NCI-H69 (cell line): Measurements from ENCODE around the gene ST3GAL4.
A peak's percentile ranks its signal among the peaks of the same experiment; 100 is the strongest.

Experiments used
- DNase-seq: peaks from one replicate; lab custom pipeline; 2025; lab: John Stamatoyannopoulos, UW

The ST3GAL4 gene

GRCh38 chr11:126408496-126408895 is 53.0 kb downstream of the ST3GAL4 start:
- no peak for DNase-seq

- no peak for DNase-seq
Observed at GRCh38 chr11:126408901-126409619, 53.6 kb downstream of the ST3GAL4 start.

- no peak for DNase-seq
Observed at GRCh38 chr11:126409620-126409985, 54.1 kb downstream of the ST3GAL4 start.

GRCh38 chr11:126410649-126411048 is 55.2 kb downstream of the ST3GAL4 start:
- DNase-seq = no peak

- no peak for DNase-seq
Observed at GRCh38 chr11:126411971-126412381, 56.5 kb downstream of the ST3GAL4 start.

GRCh38 chr11:126413426-126413825 is 57.9 kb downstream of the ST3GAL4 start:
- no peak for DNase-seq

GRCh38 chr11:126413843-126414405 is 58.4 kb downstream of the ST3GAL4 start:
- no peak for DNase-seq

GRCh38 chr11:126414615-126415014 is 59.1 kb downstream of the ST3GAL4 start:
- no peak for DNase-seq

- no peak for DNase-seq
Observed at GRCh38 chr11:126415128-126415527, 59.6 kb downstream of the ST3GAL4 start.

GRCh38 chr11:126415669-126416420 is 60.4 kb downstream of the ST3GAL4 start:
- no peak for DNase-seq

GRCh38 chr11:126416542-126417090 is 61.1 kb downstream of the ST3GAL4 start:
- DNase-seq = peak; percentile 95

GRCh38 chr11:126417091-126417862 is 61.8 kb downstream of the ST3GAL4 start:
- peak; percentile 27 for DNase-seq

GRCh38 chr11:126418887-126419286 is 63.4 kb downstream of the ST3GAL4 start:
- DNase-seq = no peak

GRCh38 chr11:126419801-126420697 is 64.6 kb downstream of the ST3GAL4 start:
- DNase-seq = no peak

GRCh38 chr11:126420698-126421256 is 65.3 kb downstream of the ST3GAL4 start:
- DNase-seq = no peak

GRCh38 chr11:126421271-126421671 is 65.8 kb downstream of the ST3GAL4 start:
- DNase-seq = no peak

- no peak for DNase-seq
Observed at GRCh38 chr11:126422446-126422845, 67.0 kb downstream of the ST3GAL4 start.

- DNase-seq = no peak
Observed at GRCh38 chr11:126423154-126423553, 67.7 kb downstream of the ST3GAL4 start.

GRCh38 chr11:126423743-126424142 is 68.3 kb downstream of the ST3GAL4 start:
- no peak for DNase-seq

- DNase-seq = no peak
Observed at GRCh38 chr11:126424471-126425039, 69.1 kb downstream of the ST3GAL4 start.
